Caki2 (cell line): Measurements from ENCODE around the gene ZDHHC14. TPM values are rescaled to one million over a fixed set of nuclear protein-coding genes. Genes with fewer than 3 reads are reported as not detected.

Experiments used
- DNase-seq: peaks from one replicate; pipeline ENCODE4 v3.0.0-alpha.2; 2015; ENCODE audit warnings: low read depth
- in situ Hi-C: cut with HindIII; loops from 2 replicates; pipeline ENCODE4 v1.10.0; 2016; ENCODE audit warnings: low sequenced_read_pairs, low pct_unique_long_range_greater_than_20kb, mixed read lengths
- total RNA-seq: library from RNA; depleted of rRNA; stranded (reverse); fragments of >200 nt; shearing (Covaris generic); gene quantifications from 2 replicates; pipeline ENCODE4 v1.2.3, GENCODE V29; 2014; ENCODE audit warnings: low replicate concordance

ZDHHC14 gene
- total RNA-seq, 1 experiment from 2014 or later, result 9.8 TPM

GRCh38 chr6:157432892-157433265, 51.9 kb downstream of the ZDHHC14 start:
- DNase-seq, result no peak
- in situ Hi-C loops, result no loop called here

- in situ Hi-C loops, result no loop called here
- no peak for DNase-seq
These were observed 52.7 kb downstream of the ZDHHC14 start for GRCh38 chr6:157433678-157434081.

- no peak for DNase-seq
- in situ Hi-C loops, result no loop called here
These were observed 53.5 kb downstream of the ZDHHC14 start for GRCh38 chr6:157434349-157435033.

GRCh38 chr6:157436219-157436943, 55.4 kb downstream of the ZDHHC14 start:
- DNase-seq, result peak; percentile 5
- in situ Hi-C loops, result no loop called here

- in situ Hi-C loops, result no loop called here
- no peak for DNase-seq
These were observed 56.0 kb downstream of the ZDHHC14 start for GRCh38 chr6:157436944-157437336.

GRCh38 chr6:157438611-157439111, 57.7 kb downstream of the ZDHHC14 start:
- no peak for DNase-seq
- in situ Hi-C loops, result no loop called here

- DNase-seq, result no peak
- in situ Hi-C loops, result no loop called here
These were observed 59.2 kb downstream of the ZDHHC14 start for GRCh38 chr6:157440171-157440570.

GRCh38 chr6:157442291-157442690, 61.3 kb downstream of the ZDHHC14 start:
- in situ Hi-C loops, result no loop called here
- DNase-seq, result no peak

GRCh38 chr6:157443066-157443800, 62.2 kb downstream of the ZDHHC14 start:
- in situ Hi-C loops, result no loop called here
- no peak for DNase-seq

GRCh38 chr6:157445277-157446009, 64.5 kb downstream of the ZDHHC14 start:
- DNase-seq, result no peak

GRCh38 chr6:157447735-157448134, 66.7 kb downstream of the ZDHHC14 start:
- in situ Hi-C loops, result no loop called here
- DNase-seq, result no peak

More at GRCh38 chr6:157445277-157446009, 64.5 kb downstream of the ZDHHC14 start:
- in situ Hi-C loops, result no loop called here

GRCh38 chr6:157449610-157450009, 68.6 kb downstream of the ZDHHC14 start:
- in situ Hi-C loops, result no loop called here
- DNase-seq, result peak; percentile 21

GRCh38 chr6:157450931-157451742, 70.1 kb downstream of the ZDHHC14 start:
- DNase-seq, result no peak
- in situ Hi-C loops, result no loop called here

- in situ Hi-C loops, result no loop called here
- DNase-seq, result no peak
These were observed 71.1 kb downstream of the ZDHHC14 start for GRCh38 chr6:157452096-157452495.

GRCh38 chr6:157453131-157453530, 72.1 kb downstream of the ZDHHC14 start:
- in situ Hi-C loops, result no loop called here
- no peak for DNase-seq

GRCh38 chr6:157453978-157454377, 73.0 kb downstream of the ZDHHC14 start:
- in situ Hi-C loops, result no loop called here

GRCh38 chr6:157454762-157455714, 74.0 kb downstream of the ZDHHC14 start:
- in situ Hi-C loops, result no loop called here
- no peak for DNase-seq

More at GRCh38 chr6:157453978-157454377, 73.0 kb downstream of the ZDHHC14 start:
- no peak for DNase-seq
